Ascending aorta (tissue), 2 donors: ENCODE data around the gene IKZF4. TPM values are rescaled to one million over a fixed set of nuclear protein-coding genes. Genes with fewer than 3 reads are reported as not detected.

Experiments
- DNase-seq, 2 donors: peaks; one replicate each; pipeline ENCODE4 v3.0.0-alpha.2; 2019; ENCODE audit warnings: low spot score in 2 of 2
- H3K27ac ChIP-seq, 2 donors: fragments of 200-600 bp; sonication (generic); one replicate each; pipeline ENCODE4 v1.5.1; 2016 to 2017; ENCODE audit warnings: mild to moderate bottlenecking in 1 of 2
- H3K27me3 ChIP-seq: fragments of 200-600 bp; sonication (generic); one replicate; pipeline ENCODE4 v1.5.1; 2017
- H3K36me3 ChIP-seq, 2 donors: fragments of 200-600 bp; sonication (generic); one replicate each; pipeline ENCODE4 v1.5.1; 2016
- H3K4me1 ChIP-seq, 2 donors: fragments of 200-600 bp; sonication (generic); one replicate each; pipeline ENCODE4 v1.5.1; 2016 to 2017; ENCODE audit warnings: mild to moderate bottlenecking in 1 of 2
- H3K4me3 ChIP-seq, 2 donors: fragments of 200-600 bp; sonication (generic); one replicate each; pipeline ENCODE4 v1.5.1; 2016 to 2017; ENCODE audit warnings: mild to moderate bottlenecking in 1 of 2
- H3K9me3 ChIP-seq, 2 donors: fragments of 200-600 bp; sonication (generic); one replicate each; pipeline ENCODE4 v1.5.1; 2016
- CTCF ChIP-seq, 3 experiments: fragments of 200-600 bp in 2 of 3; fragments of 450-650 bp in 1 of 3; sonication (generic) in 2 of 3; IDR thresholded peaks; one replicate each; pipeline ENCODE4 v1.5.1; 2016 to 2019; ENCODE audit warnings: antibody characterized with exemption in 3 of 3, mild to moderate bottlenecking in 1 of 3, moderate library complexity in 1 of 3
- intact Hi-C: fragments of 100-400 bp; cut with DNase I; formaldehyde crosslinking; loops from one replicate; pipeline ENCODE4 v1.15.1; 2023
- total RNA-seq: library from RNA; depleted of rRNA; stranded (reverse); fragments of >200 nt; gene quantifications from one replicate; pipeline ENCODE4 v1.1.0, GENCODE V29; 2016

The IKZF4 gene
- total RNA-seq, 1 donor from 2014 or later, result 1.6 TPM

GRCh38 chr12:56079723-56080555 is 59.1 kb downstream of the IKZF4 start, which contains the start of gene ERBB3:
TSS of gene ERBB3 (plus strand) at chr12:56080165. CDS start at chr12:56080301, 136 bp downstream.
- peak within 1 kb of the TSS; percentile 72 to 86 for H3K4me3 ChIP-seq
- H3K9me3 ChIP-seq, result no peaks in the 10 kb centered on the region
- peaks cover 5 to 7% of the 10 kb centered on the region in 2 donors for H3K4me1 ChIP-seq
- DNase-seq, result peak; percentile 31 to 91
- intact Hi-C loops, result loop anchor here (1.0 to 5.0 kb wide), 3 partner anchors 24 to 73 kb away; partner anchors contain the start of genes PA2G4, RPL41 and ZC3H10
- no peaks in the 10 kb centered on the region for H3K36me3 ChIP-seq
- H3K27me3 ChIP-seq, result no peaks in the 10 kb centered on the region
- peak within 1 kb of the TSS; percentile 75 to 81 for H3K27ac ChIP-seq
- TF ChIP-seq CTCF (IDR thresholded peaks at IDR 0.05), result peak in 1 of 3 experiments; percentile 17

GRCh38 chr12:56080556-56081138 is 59.8 kb downstream of the IKZF4 start:
- Histone ChIP-seq H3K4me1 (peaks cover 5 to 7% of the 10 kb centered on the region in 2 donors), H3K9me3 (no peaks in the 10 kb centered on the region), H3K4me3 (peak overlapping the region; percentile 72 to 86), H3K36me3 (no peaks in the 10 kb centered on the region), H3K27ac (no peak overlapping the region), H3K27me3 (no peaks in the 10 kb centered on the region)
- intact Hi-C loops, result no loop called here
- no peak for DNase-seq
- TF ChIP-seq CTCF (IDR thresholded peaks at IDR 0.05), result no peak

- no peak overlapping the region for H3K4me3 ChIP-seq
Observed at GRCh38 chr12:56081393-56082347, 60.8 kb downstream of the IKZF4 start.

GRCh38 chr12:56082382-56082781 is 61.5 kb downstream of the IKZF4 start:
- Histone ChIP-seq H3K4me3 (no peak overlapping the region), H3K9me3 (no peaks in the 10 kb centered on the region), H3K4me1 (peaks cover 5 to 7% of the 10 kb centered on the region in 2 donors), H3K27me3 (no peaks in the 10 kb centered on the region), H3K27ac (no peak overlapping the region), H3K36me3 (no peaks in the 10 kb centered on the region)
- DNase-seq, result no peak
- intact Hi-C loops, result no loop called here
- no peak for TF ChIP-seq CTCF (IDR thresholded peaks at IDR 0.05)

More at GRCh38 chr12:56081393-56082347, 60.8 kb downstream of the IKZF4 start:
- no peak for DNase-seq
- H3K9me3 ChIP-seq, result no peaks in the 10 kb centered on the region
- no peaks in the 10 kb centered on the region for H3K27me3 ChIP-seq
- no peak overlapping the region for H3K27ac ChIP-seq
- H3K36me3 ChIP-seq, result no peaks in the 10 kb centered on the region
- H3K4me1 ChIP-seq, result peaks cover 5 to 7% of the 10 kb centered on the region in 2 donors
- TF ChIP-seq CTCF (IDR thresholded peaks at IDR 0.05), result no peak
- intact Hi-C loops, result no loop called here

GRCh38 chr12:56082967-56083366 is 62.1 kb downstream of the IKZF4 start:
- H3K27ac ChIP-seq, result no peak overlapping the region
- H3K4me3 ChIP-seq, result no peak overlapping the region
- no peak for TF ChIP-seq CTCF (IDR thresholded peaks at IDR 0.05)
- H3K27me3 ChIP-seq, result no peaks in the 10 kb centered on the region
- no peaks in the 10 kb centered on the region for H3K36me3 ChIP-seq
- intact Hi-C loops, result no loop called here
- DNase-seq, result no peak
- peaks cover 5 to 7% of the 10 kb centered on the region in 2 donors for H3K4me1 ChIP-seq
- no peaks in the 10 kb centered on the region for H3K9me3 ChIP-seq
